ENCODE results near the gene GALR3.

GALR3 gene

GRCh38 chr22:37823134-37823985 is at the start of gene GALR3:
GALR3 (plus strand) TSS chr22:37823382; CDS start chr22:37823407, 25 bp downstream.
- Mint-ChIP-seq H3K9me3 (no peaks in the 10 kb centered on the region), H3K36me3 (ENCODE audit: low read depth) (peaks cover 12% of the 10 kb centered on the region), H3K27ac (no peak within 1 kb of the TSS), H3K4me3 (no peak within 1 kb of the TSS), H3K4me1 (ENCODE audit: low read depth) (peaks cover 14% of the 10 kb centered on the region), H3K27me3 (peaks cover 55% of the 10 kb centered on the region)
- intact Hi-C loops (cut with micrococcal nuclease), result no loop called here

DNA sequence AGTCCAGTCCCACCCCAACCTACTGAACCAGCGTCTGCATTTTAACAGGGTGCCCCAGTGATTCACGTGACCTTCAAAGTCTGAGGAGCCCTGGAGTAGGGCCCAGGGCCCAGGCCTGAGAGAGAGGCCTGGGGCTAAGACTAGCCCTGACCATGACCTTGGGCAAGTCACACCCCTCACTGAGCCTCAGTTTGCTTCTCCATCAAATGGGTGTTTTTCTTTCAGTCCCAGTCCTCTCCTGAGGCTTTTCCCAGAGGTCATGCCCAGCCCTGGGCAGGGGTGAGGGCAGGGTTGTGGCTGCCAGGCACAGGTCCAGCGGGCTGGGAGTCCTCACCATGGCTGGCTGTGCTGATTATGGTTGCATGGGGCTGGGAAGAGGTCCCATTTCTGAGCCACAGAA is 48.5 kb upstream of the GALR3 start:
- Mint-ChIP-seq H3K36me3 (ENCODE audit: low read depth) (peaks cover 64% of the 10 kb centered on the region), H3K4me3 (no peak overlapping the region), H3K27ac (no peak overlapping the region), H3K4me1 (ENCODE audit: low read depth) (no peaks in the 10 kb centered on the region), H3K27me3 (no peaks in the 10 kb centered on the region), H3K9me3 (no peaks in the 10 kb centered on the region)
- intact Hi-C loops (cut with micrococcal nuclease), result no loop called here

- intact Hi-C loops (cut with micrococcal nuclease), result no loop called here
- Mint-ChIP-seq H3K4me1 (ENCODE audit: low read depth) (no peaks in the 10 kb centered on the region), H3K4me3 (no peak overlapping the region), H3K27me3 (no peaks in the 10 kb centered on the region), H3K36me3 (ENCODE audit: low read depth) (peaks cover 52% of the 10 kb centered on the region), H3K9me3 (no peaks in the 10 kb centered on the region), H3K27ac (no peak overlapping the region)
Observed at GRCh38 chr22:37775785-37776638, 47.2 kb upstream of the GALR3 start.

GRCh38 chr22:37776639-37777005 is 46.6 kb upstream of the GALR3 start:
- H3K4me1 Mint-ChIP-seq (ENCODE audit: low read depth), result no peaks in the 10 kb centered on the region
- H3K9me3 Mint-ChIP-seq, result no peaks in the 10 kb centered on the region
- H3K27me3 Mint-ChIP-seq, result no peaks in the 10 kb centered on the region
- peaks cover 46% of the 10 kb centered on the region for H3K36me3 Mint-ChIP-seq (ENCODE audit: low read depth)
- no peak overlapping the region for H3K4me3 Mint-ChIP-seq
- intact Hi-C loops (cut with micrococcal nuclease), result no loop called here
- no peak overlapping the region for H3K27ac Mint-ChIP-seq

GRCh38 chr22:37777122-37777687 is 46.0 kb upstream of the GALR3 start:
- Mint-ChIP-seq H3K27me3 (peaks cover 1% of the 10 kb centered on the region), H3K4me3 (no peak overlapping the region), H3K36me3 (ENCODE audit: low read depth) (peaks cover 40% of the 10 kb centered on the region), H3K4me1 (ENCODE audit: low read depth) (no peaks in the 10 kb centered on the region), H3K27ac (no peak overlapping the region), H3K9me3 (no peaks in the 10 kb centered on the region)
- intact Hi-C loops (cut with micrococcal nuclease), result no loop called here

DNA sequence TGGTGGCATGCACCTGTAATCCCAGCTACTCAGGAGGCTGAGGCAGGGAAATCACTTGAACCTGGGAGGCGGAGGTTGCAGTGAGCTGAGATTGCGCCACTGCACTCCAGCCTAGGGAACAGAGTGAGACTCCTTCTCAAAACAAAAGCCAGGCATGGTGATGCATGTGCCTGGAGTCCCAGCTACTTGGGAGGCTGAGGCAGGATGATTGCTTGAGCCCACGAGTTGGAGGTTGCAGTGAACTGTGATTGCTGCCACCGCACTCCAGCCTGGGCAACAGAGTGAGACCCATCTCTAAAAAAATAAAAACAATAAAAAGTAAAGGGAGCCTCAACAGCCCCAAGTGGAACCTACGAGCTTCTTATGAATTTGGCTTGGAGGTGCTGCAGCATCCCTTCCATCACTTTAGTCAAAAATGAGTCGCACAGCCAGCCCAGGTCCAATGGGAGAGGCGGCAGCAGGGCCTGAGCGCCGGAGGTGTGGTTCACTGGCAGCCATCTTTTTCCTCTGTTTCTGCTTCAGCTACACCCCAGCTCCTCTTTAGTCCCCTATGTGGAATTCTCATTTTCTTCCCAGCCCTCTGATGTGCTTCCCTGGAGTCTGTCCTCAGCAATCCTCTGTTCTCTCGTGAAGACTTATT is 44.7 kb upstream of the GALR3 start:
- intact Hi-C loops (cut with micrococcal nuclease), result no loop called here
- Mint-ChIP-seq H3K27ac (no peak overlapping the region), H3K4me1 (ENCODE audit: low read depth) (no peaks in the 10 kb centered on the region), H3K4me3 (no peak overlapping the region), H3K9me3 (no peaks in the 10 kb centered on the region), H3K36me3 (ENCODE audit: low read depth) (peaks cover 27% of the 10 kb centered on the region), H3K27me3 (peaks cover 3% of the 10 kb centered on the region)

- Mint-ChIP-seq H3K4me3 (no peak overlapping the region), H3K27ac (no peak overlapping the region), H3K9me3 (no peaks in the 10 kb centered on the region), H3K36me3 (ENCODE audit: low read depth) (no peaks in the 10 kb centered on the region), H3K4me1 (ENCODE audit: low read depth) (no peaks in the 10 kb centered on the region), H3K27me3 (peaks cover 13% of the 10 kb centered on the region)
- intact Hi-C loops (cut with micrococcal nuclease), result no loop called here
Observed at GRCh38 chr22:37781434-37782059, 41.6 kb upstream of the GALR3 start.

- Mint-ChIP-seq H3K9me3 (no peaks in the 10 kb centered on the region), H3K4me1 (ENCODE audit: low read depth) (no peaks in the 10 kb centered on the region), H3K27me3 (peaks cover 15% of the 10 kb centered on the region), H3K27ac (no peak overlapping the region), H3K36me3 (ENCODE audit: low read depth) (no peaks in the 10 kb centered on the region), H3K4me3 (no peak overlapping the region)
- intact Hi-C loops (cut with micrococcal nuclease), result no loop called here
Observed at GRCh38 chr22:37782340-37783168, 40.6 kb upstream of the GALR3 start.

- peaks cover 15% of the 10 kb centered on the region for H3K27me3 Mint-ChIP-seq
- H3K9me3 Mint-ChIP-seq, result no peaks in the 10 kb centered on the region
- H3K36me3 Mint-ChIP-seq (ENCODE audit: low read depth), result no peaks in the 10 kb centered on the region
- H3K27ac Mint-ChIP-seq, result no peak overlapping the region
- intact Hi-C loops (cut with micrococcal nuclease), result no loop called here
- no peaks in the 10 kb centered on the region for H3K4me1 Mint-ChIP-seq (ENCODE audit: low read depth)
- no peak overlapping the region for H3K4me3 Mint-ChIP-seq
Observed at GRCh38 chr22:37784829-37785495, 38.2 kb upstream of the GALR3 start.

GRCh38 chr22:37790234-37790633 is 32.9 kb upstream of the GALR3 start:
- intact Hi-C loops (cut with micrococcal nuclease), result no loop called here
- Mint-ChIP-seq H3K27ac (no peak overlapping the region), H3K27me3 (peaks cover 8% of the 10 kb centered on the region), H3K4me3 (no peak overlapping the region), H3K4me1 (ENCODE audit: low read depth) (peaks cover 5% of the 10 kb centered on the region), H3K36me3 (ENCODE audit: low read depth) (no peaks in the 10 kb centered on the region), H3K9me3 (no peaks in the 10 kb centered on the region)

DNA sequence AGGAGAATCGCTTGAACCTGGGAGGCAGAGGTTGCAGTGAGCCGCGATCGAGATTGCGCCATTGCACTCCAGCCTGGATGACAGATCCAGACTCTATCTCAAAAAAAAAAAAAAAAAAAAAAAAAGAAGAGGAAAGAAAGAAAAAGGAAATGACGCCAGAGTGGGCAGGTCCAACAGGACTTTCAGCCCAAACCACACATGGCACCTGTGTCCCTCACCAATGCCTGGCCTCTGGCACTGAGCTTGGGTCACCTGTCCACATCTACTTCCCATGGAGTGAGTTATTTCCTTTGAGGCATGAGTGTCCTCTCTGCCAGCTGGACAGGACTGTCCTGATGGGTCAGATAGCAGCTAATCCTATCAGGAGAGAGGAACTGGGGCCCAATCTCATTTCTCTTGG is 30.7 kb upstream of the GALR3 start:
- Mint-ChIP-seq H3K4me3 (no peak overlapping the region), H3K4me1 (ENCODE audit: low read depth) (peaks cover 5% of the 10 kb centered on the region), H3K27ac (no peak overlapping the region), H3K27me3 (peaks cover 1% of the 10 kb centered on the region), H3K36me3 (ENCODE audit: low read depth) (no peaks in the 10 kb centered on the region), H3K9me3 (no peaks in the 10 kb centered on the region)
- intact Hi-C loops (cut with micrococcal nuclease), result no loop called here

GRCh38 chr22:37794376-37794775 is 28.8 kb upstream of the GALR3 start:
- peaks cover 5% of the 10 kb centered on the region for H3K4me1 Mint-ChIP-seq (ENCODE audit: low read depth)
- H3K36me3 Mint-ChIP-seq (ENCODE audit: low read depth), result no peaks in the 10 kb centered on the region
- intact Hi-C loops (cut with micrococcal nuclease), result no loop called here
- H3K9me3 Mint-ChIP-seq, result no peaks in the 10 kb centered on the region
- H3K27ac Mint-ChIP-seq, result no peak overlapping the region
- H3K27me3 Mint-ChIP-seq, result peaks cover 16% of the 10 kb centered on the region
- no peak overlapping the region for H3K4me3 Mint-ChIP-seq

Measured in dendritic cell treated with granulocyte-macrophage colony-stimulating factor and Interleukin-4, amounts not matched to agents 40 ng/mL and 50 ng/mL, for 4 days (primary cell).